GM12878 (cell line): ENCODE data around the gene C1orf21. TPM values are rescaled to one million over a fixed set of nuclear protein-coding genes. Genes with fewer than 3 reads are reported as not detected.

ENCODE experiments used
- CHD2 ChIP-seq: IDR thresholded peaks from 2 replicates; pipeline ENCODE4 v1.6.1; 2011; ENCODE audit warnings: low read depth, low read length, improper control_type of control experiment, borderline replicate concordance
- CREB1 ChIP-seq: IDR thresholded peaks from 2 replicates; pipeline ENCODE4 v1.6.1; 2012; ENCODE audit warnings: low read depth, mild to moderate bottlenecking, inconsistent platforms
- RFX5 ChIP-seq: IDR thresholded peaks from 2 replicates; pipeline ENCODE4 v1.6.1; 2011; ENCODE audit warnings: low read depth, low read length, improper control_type of control experiment
- SREBF1 ChIP-seq: IDR thresholded peaks from 2 replicates; pipeline ENCODE4 v1.6.1; 2012; ENCODE audit warnings: mild to moderate bottlenecking, low read length
- ZSCAN29 ChIP-seq: fragments of 450-650 bp; IDR thresholded peaks from 2 replicates; pipeline ENCODE4 v1.6.1; 2017; ENCODE audit warnings: mild to moderate bottlenecking, moderate library complexity
- polyA plus RNA-seq, 11 experiments: library from polyadenylated mRNA; depleted of rRNA in 4 of 11; unstranded in 6 of 11; stranded (reverse) in 5 of 11; fragments of >200 nt; fragmentation: Nextera tagmentation in 4 of 11; fragmentation: Illumina TruSeq in 1 of 11; extraction: Ambion mirVana in 4 of 11; extraction: Trizol in 1 of 11; gene quantifications; 1 replicate in 1 of 11; 2 replicates in 10 of 11; pipeline versions ENCODE4 v1.2.1 to v1.2.3, GENCODE V29; 2011 to 2016; ENCODE audit warnings: inconsistent platforms in 2 of 11, missing spikeins in 2 of 11, low read depth in 1 of 11
- total RNA-seq, 4 experiments: library from RNA; depleted of rRNA in 3 of 4; stranded (reverse); fragments of >200 nt in 3 of 4; fragmentation: Illumina TruSeq in 1 of 4; extraction: Trizol in 1 of 4; gene quantifications; 2 replicates each; pipeline versions ENCODE4 v1.2.1 to v1.2.3, GENCODE V29; 2013 to 2021
- TF ChIP-seq, protein P1 (sequence below): fragments of 450-650 bp; IDR thresholded peaks from 2 replicates; pipeline ENCODE4 v1.6.1; 2017; ENCODE audit warnings: mild to moderate bottlenecking, moderate library complexity
- TF ChIP-seq, protein P2 (sequence below): IDR thresholded peaks from 2 replicates; pipeline ENCODE4 v1.6.1; 2011; ENCODE audit warnings: low read depth, low read length, improper control_type of control experiment, borderline replicate concordance
- TF ChIP-seq, protein P3 (sequence below): fragments of 450-650 bp; IDR thresholded peaks from 2 replicates; pipeline ENCODE4 v1.6.1; 2017; ENCODE audit warnings: borderline replicate concordance
- TF ChIP-seq, protein P4 (sequence below): IDR thresholded peaks from 2 replicates; pipeline ENCODE4 v1.6.1; 2012; ENCODE audit warnings: mild to moderate bottlenecking, low read depth, low read length

Gene C1orf21
- total and polyA plus RNA-seq, 10 of the 15 experiments (the other 5 are each of a cell fraction or from before 2014, with no cell fraction given), result 0.03 to 1.6 (median 0.17) TPM; not detected in 3

DNA sequence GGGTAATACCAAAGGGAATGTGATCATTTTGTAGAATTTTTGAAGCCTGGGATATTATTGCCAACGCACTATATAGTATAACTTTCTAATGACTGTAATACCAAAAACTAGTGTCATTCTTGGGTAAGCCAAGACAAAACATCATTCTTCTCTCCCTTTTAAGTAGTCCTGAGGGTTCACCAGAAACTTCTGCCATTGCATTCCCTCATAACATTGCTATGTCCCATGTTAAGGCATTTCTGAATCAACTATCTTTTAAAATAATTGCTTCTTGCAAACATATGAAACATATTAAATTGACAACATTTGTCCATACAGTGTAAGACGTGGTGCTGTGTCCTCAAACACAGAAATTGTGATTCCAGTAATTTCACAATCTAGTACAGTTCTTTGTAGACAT is 29.9 kb upstream of the C1orf21 start (continued):
- TF ChIP-seq CHD2, result no peak
- TF ChIP-seq, protein P1, sequence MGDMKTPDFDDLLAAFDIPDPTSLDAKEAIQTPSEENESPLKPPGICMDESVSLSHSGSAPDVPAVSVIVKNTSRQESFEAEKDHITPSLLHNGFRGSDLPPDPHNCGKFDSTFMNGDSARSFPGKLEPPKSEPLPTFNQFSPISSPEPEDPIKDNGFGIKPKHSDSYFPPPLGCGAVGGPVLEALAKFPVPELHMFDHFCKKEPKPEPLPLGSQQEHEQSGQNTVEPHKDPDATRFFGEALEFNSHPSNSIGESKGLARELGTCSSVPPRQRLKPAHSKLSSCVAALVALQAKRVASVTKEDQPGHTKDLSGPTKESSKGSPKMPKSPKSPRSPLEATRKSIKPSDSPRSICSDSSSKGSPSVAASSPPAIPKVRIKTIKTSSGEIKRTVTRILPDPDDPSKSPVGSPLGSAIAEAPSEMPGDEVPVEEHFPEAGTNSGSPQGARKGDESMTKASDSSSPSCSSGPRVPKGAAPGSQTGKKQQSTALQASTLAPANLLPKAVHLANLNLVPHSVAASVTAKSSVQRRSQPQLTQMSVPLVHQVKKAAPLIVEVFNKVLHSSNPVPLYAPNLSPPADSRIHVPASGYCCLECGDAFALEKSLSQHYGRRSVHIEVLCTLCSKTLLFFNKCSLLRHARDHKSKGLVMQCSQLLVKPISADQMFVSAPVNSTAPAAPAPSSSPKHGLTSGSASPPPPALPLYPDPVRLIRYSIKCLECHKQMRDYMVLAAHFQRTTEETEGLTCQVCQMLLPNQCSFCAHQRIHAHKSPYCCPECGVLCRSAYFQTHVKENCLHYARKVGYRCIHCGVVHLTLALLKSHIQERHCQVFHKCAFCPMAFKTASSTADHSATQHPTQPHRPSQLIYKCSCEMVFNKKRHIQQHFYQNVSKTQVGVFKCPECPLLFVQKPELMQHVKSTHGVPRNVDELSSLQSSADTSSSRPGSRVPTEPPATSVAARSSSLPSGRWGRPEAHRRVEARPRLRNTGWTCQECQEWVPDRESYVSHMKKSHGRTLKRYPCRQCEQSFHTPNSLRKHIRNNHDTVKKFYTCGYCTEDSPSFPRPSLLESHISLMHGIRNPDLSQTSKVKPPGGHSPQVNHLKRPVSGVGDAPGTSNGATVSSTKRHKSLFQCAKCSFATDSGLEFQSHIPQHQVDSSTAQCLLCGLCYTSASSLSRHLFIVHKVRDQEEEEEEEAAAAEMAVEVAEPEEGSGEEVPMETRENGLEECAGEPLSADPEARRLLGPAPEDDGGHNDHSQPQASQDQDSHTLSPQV, result no peak
- TF ChIP-seq, protein P2, sequence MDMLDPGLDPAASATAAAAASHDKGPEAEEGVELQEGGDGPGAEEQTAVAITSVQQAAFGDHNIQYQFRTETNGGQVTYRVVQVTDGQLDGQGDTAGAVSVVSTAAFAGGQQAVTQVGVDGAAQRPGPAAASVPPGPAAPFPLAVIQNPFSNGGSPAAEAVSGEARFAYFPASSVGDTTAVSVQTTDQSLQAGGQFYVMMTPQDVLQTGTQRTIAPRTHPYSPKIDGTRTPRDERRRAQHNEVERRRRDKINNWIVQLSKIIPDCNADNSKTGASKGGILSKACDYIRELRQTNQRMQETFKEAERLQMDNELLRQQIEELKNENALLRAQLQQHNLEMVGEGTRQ, result no peak
- no peak for TF ChIP-seq RFX5
- no peak for TF ChIP-seq ZSCAN29
- no peak for TF ChIP-seq SREBF1
- TF ChIP-seq, protein P3, sequence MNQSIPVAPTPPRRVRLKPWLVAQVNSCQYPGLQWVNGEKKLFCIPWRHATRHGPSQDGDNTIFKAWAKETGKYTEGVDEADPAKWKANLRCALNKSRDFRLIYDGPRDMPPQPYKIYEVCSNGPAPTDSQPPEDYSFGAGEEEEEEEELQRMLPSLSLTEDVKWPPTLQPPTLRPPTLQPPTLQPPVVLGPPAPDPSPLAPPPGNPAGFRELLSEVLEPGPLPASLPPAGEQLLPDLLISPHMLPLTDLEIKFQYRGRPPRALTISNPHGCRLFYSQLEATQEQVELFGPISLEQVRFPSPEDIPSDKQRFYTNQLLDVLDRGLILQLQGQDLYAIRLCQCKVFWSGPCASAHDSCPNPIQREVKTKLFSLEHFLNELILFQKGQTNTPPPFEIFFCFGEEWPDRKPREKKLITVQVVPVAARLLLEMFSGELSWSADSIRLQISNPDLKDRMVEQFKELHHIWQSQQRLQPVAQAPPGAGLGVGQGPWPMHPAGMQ, result no peak
- TF ChIP-seq, protein P4, sequence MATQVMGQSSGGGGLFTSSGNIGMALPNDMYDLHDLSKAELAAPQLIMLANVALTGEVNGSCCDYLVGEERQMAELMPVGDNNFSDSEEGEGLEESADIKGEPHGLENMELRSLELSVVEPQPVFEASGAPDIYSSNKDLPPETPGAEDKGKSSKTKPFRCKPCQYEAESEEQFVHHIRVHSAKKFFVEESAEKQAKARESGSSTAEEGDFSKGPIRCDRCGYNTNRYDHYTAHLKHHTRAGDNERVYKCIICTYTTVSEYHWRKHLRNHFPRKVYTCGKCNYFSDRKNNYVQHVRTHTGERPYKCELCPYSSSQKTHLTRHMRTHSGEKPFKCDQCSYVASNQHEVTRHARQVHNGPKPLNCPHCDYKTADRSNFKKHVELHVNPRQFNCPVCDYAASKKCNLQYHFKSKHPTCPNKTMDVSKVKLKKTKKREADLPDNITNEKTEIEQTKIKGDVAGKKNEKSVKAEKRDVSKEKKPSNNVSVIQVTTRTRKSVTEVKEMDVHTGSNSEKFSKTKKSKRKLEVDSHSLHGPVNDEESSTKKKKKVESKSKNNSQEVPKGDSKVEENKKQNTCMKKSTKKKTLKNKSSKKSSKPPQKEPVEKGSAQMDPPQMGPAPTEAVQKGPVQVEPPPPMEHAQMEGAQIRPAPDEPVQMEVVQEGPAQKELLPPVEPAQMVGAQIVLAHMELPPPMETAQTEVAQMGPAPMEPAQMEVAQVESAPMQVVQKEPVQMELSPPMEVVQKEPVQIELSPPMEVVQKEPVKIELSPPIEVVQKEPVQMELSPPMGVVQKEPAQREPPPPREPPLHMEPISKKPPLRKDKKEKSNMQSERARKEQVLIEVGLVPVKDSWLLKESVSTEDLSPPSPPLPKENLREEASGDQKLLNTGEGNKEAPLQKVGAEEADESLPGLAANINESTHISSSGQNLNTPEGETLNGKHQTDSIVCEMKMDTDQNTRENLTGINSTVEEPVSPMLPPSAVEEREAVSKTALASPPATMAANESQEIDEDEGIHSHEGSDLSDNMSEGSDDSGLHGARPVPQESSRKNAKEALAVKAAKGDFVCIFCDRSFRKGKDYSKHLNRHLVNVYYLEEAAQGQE, result no peak
- no peak for TF ChIP-seq CREB1
